HG02678 (cell line): Measurements from ENCODE around the gene LRSAM1.

Experiments
- ATAC-seq: cut with Tn5 transposase; IDR thresholded peaks from one replicate; pipeline ENCODE4 v1.9.1; 2021; ENCODE audit warnings: mild to moderate bottlenecking, moderate library complexity; ENCODE audit not compliant: unreplicated experiment

The LRSAM1 gene

DNA sequence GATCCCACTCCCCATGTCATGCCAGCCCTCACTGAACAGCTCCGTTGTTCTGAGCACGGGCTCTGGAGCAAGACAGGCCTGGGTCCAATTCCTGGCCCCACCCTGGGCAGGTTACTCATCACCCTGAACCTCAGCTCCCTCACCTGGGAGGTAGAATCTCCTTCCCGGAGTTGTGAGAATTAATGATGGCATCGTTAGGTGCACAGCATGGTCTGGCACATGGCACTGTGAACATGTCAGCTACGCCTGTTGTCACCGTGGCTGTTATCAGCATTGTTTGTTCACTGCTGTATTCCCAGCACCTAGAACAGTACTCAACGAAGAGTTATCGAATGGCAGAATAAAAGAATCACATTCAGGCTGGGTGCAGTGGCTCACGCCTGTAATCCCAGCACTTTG is 43.0 kb downstream of the LRSAM1 start:
- no peak for ATAC-seq

DNA sequence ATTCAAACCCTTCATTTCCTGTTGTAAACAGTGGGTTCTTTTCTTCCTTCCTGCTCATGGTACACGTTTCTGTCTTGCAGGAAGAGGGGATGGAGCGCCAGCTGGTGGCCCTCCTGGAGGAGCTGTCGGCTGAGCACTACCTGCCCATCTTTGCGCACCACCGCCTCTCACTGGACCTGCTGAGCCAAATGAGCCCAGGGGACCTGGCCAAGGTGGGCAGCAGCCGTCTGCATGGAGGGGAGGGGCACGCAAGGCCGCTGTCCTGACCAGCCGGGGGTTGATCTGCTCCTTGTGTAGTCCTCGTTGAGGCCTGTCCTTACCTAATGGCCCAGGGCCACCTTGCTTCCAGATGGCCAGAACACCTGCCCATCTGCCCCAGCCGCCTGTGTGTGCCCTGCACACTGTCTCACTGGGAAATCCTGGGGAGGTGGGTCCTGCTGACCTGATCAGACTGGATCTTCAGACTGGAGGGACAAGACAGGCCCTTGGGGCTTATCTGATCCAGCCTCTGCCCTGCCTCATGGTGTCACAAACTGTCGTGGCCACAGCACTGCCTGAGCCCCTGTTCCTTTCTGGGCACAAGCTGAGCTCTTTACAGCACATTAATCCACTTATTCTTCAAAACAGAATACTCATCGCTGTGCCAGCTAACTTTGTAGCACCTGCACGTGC is 44.7 kb downstream of the LRSAM1 start:
- ATAC-seq = no peak

DNA sequence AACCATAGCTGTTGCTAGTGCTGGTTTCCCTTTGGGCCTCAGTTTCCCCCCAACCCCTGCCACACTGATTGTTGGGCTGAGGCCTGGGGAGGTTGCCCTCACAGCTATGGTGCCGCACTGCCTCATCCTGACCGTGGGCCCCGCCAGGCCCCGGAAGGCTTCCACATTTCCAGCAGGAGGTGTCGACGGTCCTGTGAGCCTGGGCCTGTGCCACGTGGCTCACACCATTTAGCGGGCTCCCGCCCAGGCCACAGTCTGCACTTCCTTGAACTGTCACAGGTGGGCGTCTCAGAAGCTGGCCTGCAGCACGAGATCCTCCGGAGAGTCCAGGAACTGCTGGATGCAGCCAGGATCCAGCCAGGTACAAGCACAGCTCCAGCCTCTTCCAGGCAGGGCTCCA is 45.7 kb downstream of the LRSAM1 start:
- ATAC-seq = no peak

DNA sequence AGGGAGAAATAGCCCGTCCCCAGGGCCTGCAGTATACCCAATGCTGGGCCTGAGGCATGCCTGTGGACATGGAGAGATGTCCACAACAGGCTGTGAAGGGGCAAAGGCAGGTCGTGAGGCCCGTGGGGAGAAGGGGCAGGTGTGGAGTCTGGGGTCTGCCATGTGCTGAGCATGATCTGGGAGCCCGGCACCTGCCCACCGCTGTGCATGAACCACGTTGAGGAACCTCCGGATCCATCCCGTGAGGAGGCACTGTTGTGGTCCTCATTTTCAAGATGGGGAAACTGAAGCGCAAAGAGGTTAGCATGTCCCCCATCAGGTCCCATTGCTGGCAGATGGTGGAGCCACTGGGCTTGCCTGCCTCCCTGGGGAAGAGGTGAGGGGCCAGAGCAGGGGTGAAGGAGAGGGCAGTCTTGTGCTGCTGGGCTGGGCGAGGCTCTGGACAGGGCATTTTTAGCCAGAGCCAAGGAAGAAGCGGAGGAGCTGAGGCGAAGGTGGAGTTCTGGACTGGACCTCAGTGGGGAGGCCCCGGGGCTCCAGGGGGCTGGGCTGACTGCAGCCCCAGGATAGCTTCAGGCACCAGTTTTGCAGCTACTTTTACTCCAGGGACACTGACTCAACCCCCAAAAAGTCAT is 46.5 kb downstream of the LRSAM1 start:
- ATAC-seq = no peak

DNA sequence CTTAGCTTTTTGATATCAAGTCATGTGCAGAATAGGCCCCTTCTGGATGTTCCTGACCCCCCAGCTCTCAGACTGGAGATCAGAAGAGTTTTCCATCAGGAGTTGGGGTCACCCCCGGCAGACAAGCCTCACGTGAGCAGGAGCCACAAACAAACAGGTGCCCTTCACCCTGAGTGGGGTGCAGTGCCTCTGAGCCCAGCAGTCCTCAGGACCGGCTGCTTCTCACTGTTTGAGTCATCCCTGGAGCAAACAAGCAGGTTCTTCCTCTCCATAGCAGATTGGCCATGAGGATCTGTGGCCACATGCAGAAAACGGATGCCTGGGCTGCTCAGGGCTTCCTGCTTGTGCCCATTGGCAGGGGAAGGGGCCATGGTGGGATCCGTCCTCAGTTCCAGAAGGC is 47.0 kb downstream of the LRSAM1 start:
- ATAC-seq = no peak

DNA sequence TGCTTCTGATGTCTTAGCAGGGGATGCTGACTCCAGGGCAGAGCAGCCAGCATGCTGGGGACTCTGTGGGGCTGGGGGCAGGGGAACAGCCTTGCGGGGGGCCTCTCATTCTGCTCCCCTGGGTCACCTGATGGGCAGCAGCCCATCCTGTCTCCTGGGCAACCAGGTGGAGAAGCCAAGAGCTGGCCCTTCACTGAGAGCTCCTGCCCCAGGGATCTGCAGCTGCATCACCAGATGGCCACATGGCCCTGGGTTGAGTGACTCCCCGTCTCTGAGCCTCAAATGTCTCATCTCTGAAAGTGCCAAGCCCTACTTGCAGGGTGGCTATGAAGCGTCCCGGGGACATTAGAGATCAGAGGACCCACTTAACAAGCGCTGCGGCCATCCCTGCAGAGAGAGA is 49.1 kb downstream of the LRSAM1 start:
- ATAC-seq = no peak

DNA sequence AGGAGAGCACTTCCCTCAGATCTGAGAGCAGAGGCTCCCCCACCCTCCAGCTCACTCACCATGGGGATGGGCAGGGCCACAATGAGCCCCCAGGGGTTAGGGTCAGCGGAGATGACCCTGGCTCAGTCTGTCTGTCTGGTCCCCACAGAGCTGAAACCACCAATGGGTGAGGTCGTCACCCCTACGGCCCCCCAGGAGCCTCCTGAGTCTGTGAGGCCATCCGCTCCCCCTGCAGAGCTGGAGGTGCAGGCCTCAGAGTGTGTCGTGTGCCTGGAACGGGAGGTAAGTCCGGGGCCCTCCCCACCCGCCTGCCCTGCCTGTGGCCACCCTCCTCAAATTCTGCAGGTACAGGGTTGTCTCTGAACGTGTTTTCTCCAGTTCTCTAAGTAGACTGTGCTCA is 49.6 kb downstream of the LRSAM1 start:
- ATAC-seq = no peak

DNA sequence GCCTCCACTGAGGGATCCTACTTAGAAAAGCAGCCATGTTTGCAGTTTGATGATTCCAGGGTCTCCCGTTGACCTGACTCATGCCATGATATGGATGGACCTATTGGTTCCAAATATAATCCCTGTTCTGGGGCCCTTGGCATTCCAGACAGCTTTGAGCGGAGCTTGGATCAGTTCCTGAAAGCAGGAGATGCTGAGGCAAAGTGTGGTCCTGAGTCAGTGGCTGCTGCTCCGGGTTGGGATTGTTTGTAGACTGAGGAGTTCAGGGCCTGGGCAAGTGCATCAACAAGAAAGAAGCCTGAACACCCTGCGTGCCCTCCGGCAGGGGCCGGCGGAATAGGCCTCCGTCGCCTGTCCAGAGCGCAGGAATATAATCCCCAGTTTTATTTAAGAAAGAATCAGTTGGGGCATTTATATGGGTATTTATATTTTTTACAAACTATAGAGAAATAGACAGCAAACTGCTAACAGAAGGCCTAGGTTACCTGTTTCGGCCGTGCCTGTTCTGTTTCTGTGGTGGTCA is 50.6 kb downstream of the LRSAM1 start:
- ATAC-seq = no peak

DNA sequence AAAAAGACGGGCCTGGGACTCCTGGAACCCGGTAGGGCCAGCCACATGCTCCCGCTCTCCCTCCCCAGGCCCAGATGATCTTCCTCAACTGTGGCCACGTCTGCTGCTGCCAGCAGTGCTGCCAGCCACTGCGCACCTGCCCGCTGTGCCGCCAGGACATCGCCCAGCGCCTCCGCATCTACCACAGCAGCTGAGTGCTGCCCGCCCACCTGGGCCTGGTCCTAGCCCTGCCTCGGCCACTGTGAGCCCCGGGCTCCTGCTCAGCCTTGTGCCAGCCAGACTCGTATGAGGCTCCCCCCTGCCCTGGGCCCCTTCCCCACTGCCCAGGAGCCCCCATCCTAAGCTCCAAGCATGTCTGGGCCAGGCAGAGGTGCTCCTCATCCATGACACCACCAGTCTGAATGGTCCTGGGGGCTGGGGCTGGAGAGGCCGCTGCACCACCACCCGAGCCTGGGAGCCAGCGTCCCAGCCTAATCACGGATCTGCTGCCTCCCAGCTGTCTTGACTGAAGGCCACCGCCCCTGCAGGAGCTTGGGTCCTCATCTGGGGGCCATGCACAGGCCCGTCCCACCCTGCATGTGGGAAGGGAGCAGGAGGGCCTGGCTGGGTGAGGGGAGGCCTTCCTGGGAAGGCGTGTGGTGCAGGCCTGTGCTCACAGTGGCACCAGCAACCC is 51.5 kb downstream of the LRSAM1 start:
- no peak for ATAC-seq

DNA sequence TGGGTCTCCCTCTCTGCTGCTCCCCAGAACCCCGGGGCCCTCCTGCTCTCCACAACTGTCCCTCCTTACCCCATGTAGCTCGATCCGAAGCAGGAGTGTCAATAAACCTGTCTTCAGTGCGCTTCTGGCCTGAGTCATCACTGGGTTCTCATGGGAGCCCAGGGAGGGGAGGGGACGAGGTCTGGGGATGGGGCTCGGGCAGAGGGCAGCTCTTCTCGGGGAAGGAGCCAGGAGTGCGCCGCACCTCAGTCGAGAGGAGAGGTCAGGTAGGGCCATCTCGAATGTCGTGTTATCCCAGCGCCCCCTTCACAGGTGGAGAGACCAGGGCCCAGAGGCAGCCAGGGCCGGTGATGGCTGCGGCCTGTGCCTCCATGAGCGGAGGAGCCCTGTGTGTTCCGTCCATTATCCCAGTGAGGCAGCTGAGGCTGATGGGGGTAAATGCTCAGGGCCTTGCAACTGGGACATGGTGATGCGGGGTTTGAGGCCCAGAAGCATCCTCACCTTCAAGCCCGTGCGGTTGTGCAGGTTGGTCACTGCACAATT is 52.1 kb downstream of the LRSAM1 start:
- no peak for ATAC-seq

DNA sequence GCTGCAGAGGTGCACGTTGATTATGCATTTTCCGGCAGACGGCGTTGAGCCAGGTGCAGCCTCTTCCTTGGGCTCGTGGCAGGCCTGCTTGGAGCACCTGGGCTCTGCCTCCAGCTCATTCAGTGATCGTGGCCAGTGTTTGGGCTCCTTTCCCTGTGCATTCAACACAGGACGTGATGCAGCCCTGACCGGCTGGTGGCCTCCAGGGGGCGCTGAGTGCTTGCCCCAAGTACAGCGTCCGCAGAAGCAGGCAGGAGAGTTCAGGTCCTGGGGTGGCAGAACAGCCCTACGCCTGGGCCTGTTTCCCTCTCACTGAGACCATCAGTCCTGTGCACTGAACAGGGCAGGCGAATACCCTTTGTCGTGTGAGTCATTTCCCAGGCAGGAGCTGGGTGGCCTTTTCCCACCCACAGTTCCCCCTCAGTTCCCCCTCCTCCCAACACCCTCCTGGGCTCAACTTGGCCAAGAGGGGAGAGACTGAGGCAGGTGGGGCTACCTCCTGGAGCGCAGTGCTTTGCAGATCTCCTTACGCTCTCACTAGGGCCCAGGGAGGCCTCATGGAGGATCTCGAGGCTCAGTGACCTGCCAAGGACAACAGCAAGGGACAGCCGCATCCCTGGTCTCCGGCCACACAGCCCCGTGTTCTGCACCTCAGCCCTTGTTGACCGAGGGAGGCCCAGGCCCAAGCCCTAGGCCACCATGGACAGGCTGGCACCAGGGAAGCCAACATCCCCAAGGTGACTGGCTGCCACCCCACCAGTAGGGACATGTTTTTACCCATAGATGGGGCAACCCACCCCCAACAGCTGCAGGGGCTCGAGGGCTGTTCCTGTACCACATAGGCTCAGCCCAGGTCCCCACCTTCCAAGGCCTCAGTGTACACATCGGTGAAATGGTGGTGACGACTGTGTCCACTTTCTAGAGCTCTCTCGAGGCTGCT is 52.9 kb downstream of the LRSAM1 start:
- ATAC-seq = peak; percentile 45

DNA sequence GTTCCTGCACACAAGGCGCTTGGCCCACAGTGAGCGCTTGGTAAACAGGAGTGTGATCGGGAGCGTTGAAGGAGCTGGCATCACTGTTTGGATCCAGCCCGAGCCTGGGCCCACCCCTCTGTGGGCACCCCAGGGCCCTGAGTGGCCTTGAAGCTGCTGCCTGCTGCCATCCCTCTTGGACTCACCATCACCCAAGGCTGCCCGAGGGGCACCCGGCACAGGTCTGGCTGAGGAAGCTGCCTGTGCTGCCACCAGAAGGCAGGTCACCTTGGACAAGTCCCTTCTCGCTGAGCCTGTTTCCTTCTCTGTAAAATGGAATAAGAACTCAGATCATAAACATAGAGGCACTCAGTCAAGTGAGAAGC is 53.6 kb downstream of the LRSAM1 start:
- no peak for ATAC-seq

DNA sequence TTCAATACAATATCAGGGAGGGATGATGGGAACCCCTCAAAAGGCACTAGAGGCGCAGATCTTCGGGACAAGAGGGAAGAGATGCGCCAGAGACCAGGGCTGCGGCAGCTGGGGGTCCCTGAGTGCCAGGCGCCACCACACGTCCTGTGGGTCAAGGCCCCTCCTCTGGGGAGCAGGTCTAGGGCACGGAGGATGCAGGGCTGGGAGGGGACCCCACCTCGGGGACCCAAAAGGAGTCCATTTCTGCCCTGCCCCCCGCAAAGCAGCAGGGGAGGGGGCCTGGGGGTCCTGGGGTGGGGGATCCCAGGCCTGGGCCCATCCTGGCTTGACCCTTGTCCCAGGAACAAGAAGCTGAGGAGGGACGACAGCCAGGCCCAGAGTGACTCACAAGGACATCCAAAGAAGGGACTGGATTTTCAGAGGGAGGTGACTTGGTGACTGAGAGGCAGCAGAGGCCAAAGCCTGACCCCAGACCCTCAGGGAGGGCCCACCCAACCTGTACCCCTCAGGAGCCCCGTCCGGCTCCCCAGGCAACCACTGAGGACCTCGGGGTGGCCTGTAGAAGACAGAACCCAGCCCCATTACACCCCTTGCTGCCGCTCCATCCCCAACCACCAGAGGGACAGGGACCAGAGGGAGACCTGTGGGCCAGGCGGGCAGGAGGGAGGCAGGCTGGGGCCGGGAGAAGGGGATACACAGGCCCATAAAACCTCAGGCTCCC is 54.2 kb downstream of the LRSAM1 start:
- no peak for ATAC-seq

DNA sequence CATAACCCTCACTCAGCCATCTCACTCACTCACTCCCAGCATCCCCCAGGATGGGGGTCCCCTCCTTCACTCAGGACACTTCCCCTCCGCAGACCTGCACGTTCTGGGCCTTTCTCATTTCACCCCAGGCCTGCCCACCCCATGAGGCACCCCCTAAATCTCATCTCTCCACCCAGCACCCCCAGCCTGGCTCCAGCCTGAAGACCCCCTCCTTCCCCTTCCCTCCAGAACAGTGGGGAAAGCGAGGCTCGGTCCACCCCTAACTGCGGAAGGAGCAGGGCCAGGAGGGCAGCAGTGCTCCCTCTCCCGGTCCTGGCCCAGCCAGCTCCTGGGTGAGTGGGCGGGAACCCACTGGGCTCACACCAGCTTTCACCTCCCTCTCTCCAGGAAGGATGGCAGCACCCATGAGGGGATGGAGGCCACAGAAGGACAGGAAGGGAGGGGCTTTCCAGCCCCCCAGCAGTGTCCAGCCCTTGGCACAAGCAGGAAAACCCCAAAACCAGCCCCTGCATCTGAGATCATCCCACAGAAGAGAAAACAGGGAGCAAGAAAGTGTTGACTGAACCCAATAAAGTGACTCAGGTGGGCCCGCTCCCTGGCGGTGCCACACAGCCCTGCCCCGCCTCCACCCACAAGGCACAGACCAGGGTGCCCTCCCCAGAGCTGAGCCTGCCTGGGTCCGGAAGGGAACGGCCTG is 55.0 kb downstream of the LRSAM1 start:
- no peak for ATAC-seq

DNA sequence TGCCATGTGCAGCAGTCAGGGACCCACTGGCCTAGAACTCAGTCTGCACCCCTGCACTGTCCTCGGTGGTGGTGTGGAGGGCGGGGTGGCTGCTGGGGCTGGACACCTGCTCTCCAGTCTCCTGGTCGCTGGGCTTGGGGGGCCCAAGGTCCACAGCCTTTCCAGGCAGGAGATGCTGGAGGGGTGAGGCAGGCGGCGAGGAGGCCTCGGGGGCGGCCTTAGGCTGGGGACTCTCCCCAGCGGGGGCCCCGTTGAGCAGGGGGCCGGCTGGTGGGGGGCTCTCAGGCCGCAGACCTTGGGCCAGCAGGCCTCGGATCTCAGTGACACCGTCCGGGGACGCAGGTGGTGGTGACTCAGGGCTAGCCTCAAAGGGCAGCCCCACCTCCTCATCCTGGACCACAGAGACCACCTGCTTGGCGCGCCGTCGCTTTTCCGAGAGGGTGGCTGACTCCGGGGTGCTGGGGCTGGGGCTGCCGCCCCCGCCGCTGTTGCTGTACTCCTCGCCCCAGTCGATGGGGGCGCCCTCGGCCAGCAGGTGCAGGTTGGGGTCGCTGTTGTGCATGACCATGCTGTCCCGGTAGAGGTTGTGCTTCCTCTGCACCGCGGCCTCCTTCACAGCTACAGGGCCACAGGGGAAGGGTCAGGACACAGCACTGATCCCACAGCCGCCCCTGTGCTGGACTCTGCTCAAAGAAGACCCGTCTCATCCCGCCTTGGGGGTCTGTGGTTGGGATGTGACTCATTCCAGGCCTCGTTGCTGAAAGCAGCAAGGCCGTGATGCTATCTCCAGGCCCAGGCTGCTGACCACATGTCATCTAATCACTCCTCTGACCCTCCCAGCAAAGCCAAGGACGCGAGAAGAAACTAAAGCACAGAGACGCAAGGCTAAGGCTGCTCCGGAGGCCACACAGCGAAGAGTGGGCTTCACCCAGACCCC is 55.8 kb downstream of the LRSAM1 start:
- no peak for ATAC-seq

DNA sequence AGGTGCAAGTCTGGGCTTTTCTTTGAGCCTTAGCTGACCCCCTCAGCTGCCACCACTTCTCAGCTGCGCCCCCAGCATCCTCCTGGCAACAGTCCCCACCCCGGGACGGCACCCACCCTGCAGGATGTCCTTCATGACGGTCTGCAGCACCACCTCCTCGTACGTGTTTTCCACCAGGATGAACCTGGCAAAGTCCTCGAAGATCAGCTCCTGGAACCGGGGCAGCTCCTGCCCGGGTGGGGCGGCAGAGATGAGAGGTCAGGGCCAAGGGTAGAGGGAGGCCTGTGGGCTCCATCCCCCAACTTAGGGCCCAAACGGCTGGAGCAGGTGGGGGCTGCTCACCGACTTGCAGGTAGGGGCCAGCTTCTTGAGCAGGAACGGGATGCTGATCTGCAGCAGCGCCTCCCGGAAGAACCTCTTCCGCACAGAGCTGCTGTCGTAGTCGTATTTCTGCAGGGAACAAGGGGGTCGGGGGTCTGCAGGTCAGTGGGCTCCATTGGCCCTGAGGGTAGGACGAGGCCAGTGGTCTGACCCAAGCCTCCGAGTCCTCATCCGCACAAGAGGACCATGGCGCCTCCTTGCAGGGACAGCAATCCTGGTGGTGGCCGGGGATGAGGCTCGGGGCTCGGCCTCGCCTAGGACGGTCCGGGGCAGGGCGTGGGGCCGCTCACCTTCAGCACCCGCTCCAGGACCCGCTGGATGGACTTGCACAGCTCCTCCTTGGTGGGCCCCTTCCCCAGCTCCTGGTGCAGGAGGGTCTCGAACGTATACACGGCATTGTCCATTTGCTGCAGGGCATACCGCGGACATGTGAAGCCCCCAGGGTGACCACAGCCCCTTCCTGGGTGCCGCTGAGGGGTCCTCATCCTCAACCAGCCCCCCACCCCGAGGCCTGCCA is 56.7 kb downstream of the LRSAM1 start:
- ATAC-seq = no peak

DNA sequence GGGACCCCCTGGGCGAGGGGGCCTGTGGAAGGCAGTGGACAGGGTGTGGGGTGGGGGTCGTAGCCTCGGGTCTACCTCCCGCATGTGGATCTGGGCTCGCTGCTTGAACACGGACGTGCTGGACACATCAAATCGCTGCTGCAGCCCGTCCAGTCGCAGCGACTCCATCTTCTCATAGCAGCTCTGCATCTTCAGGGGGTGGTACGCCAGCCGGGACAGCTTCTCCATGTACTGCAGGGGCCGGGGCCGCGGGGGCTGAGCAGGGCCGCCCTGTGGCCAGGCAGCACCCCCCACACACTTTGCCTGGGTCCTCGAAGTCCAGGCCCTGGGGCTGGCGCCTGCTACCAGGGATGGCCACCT is 57.6 kb downstream of the LRSAM1 start:
- ATAC-seq = no peak
